Measurements from ENCODE around the gene SHC1. TPM values are rescaled to one million over a fixed set of nuclear protein-coding genes. Genes with fewer than 3 reads are reported as not detected.
A peak's percentile ranks its signal among the peaks of the same experiment; 100 is the strongest.

SHC1 gene
- total and polyA plus RNA-seq, 2 experiments from 2014 or later = 117 to 211 TPM

- no peak for TF ChIP-seq ETS1 (IDR thresholded peaks at IDR 0.05)
- TF ChIP-seq NANOG (IDR thresholded peaks at IDR 0.05; ENCODE audit: borderline replicate concordance) = no peak
Measured at GRCh38 chr1:155017946-155018316, 47.4 kb upstream of the SHC1 start (continued).

GRCh38 chr1:155017041-155017945 is 46.7 kb upstream of the SHC1 start:
- H2AFZ ChIP-seq = no peak overlapping the region
- peaks cover 6% of the 10 kb centered on the region; the same call in 1 of the 2 replicates for H4K20me1 ChIP-seq (replicated peaks; ENCODE audit: insufficient read depth)
- H3K27me3 Mint-ChIP-seq (ENCODE audit: insufficient read depth, low read depth, poor library complexity) = peaks cover 26% of the 10 kb centered on the region
- H3K27me3 ChIP-seq (ENCODE audit: insufficient read depth) = no peaks in the 10 kb centered on the region
- H3K9me3 Mint-ChIP-seq = no peaks in the 10 kb centered on the region
- 0 out of 2 replicates have a peak, but pooled peaks cover 3% of the 10 kb centered on the region for H3F3A ChIP-seq (replicated peaks; ENCODE audit: low read depth)
- no peaks in the 10 kb centered on the region for H3K9me2 ChIP-seq (ENCODE audit: insufficient read depth)
- peak; percentile 95 for DNase-seq (ENCODE audit: low spot score)
- H3K4me2 ChIP-seq = peak overlapping the region; percentile 81
- H3K4me3 Mint-ChIP-seq = peak overlapping the region; percentile 68
- H3K4me1 Mint-ChIP-seq = peaks cover 52% of the 10 kb centered on the region
- peaks cover 5% of the 10 kb centered on the region for H3K79me2 ChIP-seq (replicated peaks; ENCODE audit: insufficient read depth)
- H3K27ac Mint-ChIP-seq = peak overlapping the region; percentile 98
- peak overlapping the region; percentile 94 for H3K27ac ChIP-seq (ENCODE audit: low read depth)
- H3K36me3 Mint-ChIP-seq (ENCODE audit: low read depth) = peaks cover 34% of the 10 kb centered on the region
- TF ChIP-seq POLR2AphosphoS5 (IDR thresholded peaks at IDR 0.05; ENCODE audit: low read depth) (peak; percentile 71), REST (IDR thresholded peaks at IDR 0.05; ENCODE audit: unreplicated experiment) (no peak), CTCF (conservative IDR thresholded peaks at IDR 0.05; ENCODE audit: low read depth in 2 of 2) (peak; percentile 88 to 99), CREB1 (CRISPR knock-in tag; IDR thresholded peaks at IDR 0.05; ENCODE audit: low read depth) (peak; percentile 3; the same call in 1 of the 2 replicates), ZNF331 (CRISPR knock-in tag; IDR thresholded peaks at IDR 0.05; ENCODE audit: low read depth) (no peak)
- ATAC-seq = peak; percentile 87
- peaks cover 31% of the 10 kb centered on the region for H3K4me1 ChIP-seq (ENCODE audit: insufficient read depth)
- no peaks in the 10 kb centered on the region for H3K36me3 ChIP-seq (ENCODE audit: insufficient read depth)
- H3K4me3 ChIP-seq = peak overlapping the region; percentile 66
